Gastroesophageal sphincter (tissue), 4 donors: ENCODE measurements around the gene PARD3. TPM values are rescaled to one million over a fixed set of nuclear protein-coding genes. Genes with fewer than 3 reads are reported as not detected.

Experiments used
- ATAC-seq: fragments of 150-250 bp; one replicate; pipeline ENCODE4 v1.9.1; 2016; ENCODE audit warnings: mild to moderate bottlenecking, moderate library complexity
- H3K27ac ChIP-seq, 4 donors: fragments of 200-600 bp; sonication (generic) in 3 of 4; 1 replicate in 3 of 4; 2 replicates in 1 of 4; pipeline ENCODE4 v1.5.1; 2016 to 2019
- H3K27me3 ChIP-seq: fragments of 200-600 bp; sonication (generic); one replicate; pipeline ENCODE4 v1.5.1; 2019
- H3K36me3 ChIP-seq, 2 donors: fragments of 200-600 bp; sonication (generic); one replicate each; pipeline ENCODE4 v1.5.1; 2019; ENCODE audit warnings: control low read depth in 1 of 2
- H3K4me1 ChIP-seq, 3 donors: fragments of 200-600 bp; sonication (generic); 1 replicate in 2 of 3; 2 replicates in 1 of 3; pipeline ENCODE4 v1.5.1; 2016 to 2019; ENCODE audit warnings: control low read depth in 2 of 3
- H3K4me3 ChIP-seq, 2 donors: fragments of 200-600 bp; sonication (generic); one replicate each; pipeline ENCODE4 v1.5.1; 2019; ENCODE audit warnings: mild to moderate bottlenecking in 1 of 2, moderate library complexity in 1 of 2
- H3K9me3 ChIP-seq, 3 donors: fragments of 200-600 bp; sonication (generic); one replicate each; pipeline ENCODE4 v1.5.1; 2017 to 2019; ENCODE audit warnings: control low read depth in 2 of 3
- CTCF ChIP-seq, 4 experiments: fragments of 200-600 bp in 2 of 4; fragments of 450-650 bp in 2 of 4; sonication (generic) in 1 of 4; IDR thresholded peaks; one replicate each; pipeline ENCODE4 v1.5.1; 2017 to 2019; ENCODE audit warnings: antibody characterized with exemption in 4 of 4, mild to moderate bottlenecking in 2 of 4, moderate library complexity in 2 of 4
- EP300 ChIP-seq: sonication (generic); formaldehyde crosslinking; IDR thresholded peaks from one replicate; pipeline ENCODE4 v1.6.1; 2017; ENCODE audit warnings: antibody characterized with exemption, mild to moderate bottlenecking
- POLR2A ChIP-seq, 2 donors: fragments of 450-650 bp; IDR thresholded peaks; one replicate each; pipeline ENCODE4 v1.6.1; 2017; ENCODE audit warnings: antibody characterized with exemption in 2 of 2, mild to moderate bottlenecking in 2 of 2, moderate library complexity in 1 of 2
- POLR2AphosphoS5 ChIP-seq: sonication (generic); formaldehyde crosslinking; IDR thresholded peaks from one replicate; pipeline ENCODE4 v1.6.1; 2017; ENCODE audit warnings: antibody characterized with exemption
- WGBS, 2 donors: methylation state at CpG; one replicate each; pipeline ENCODE4 v1.1.5; 2018; ENCODE audit warnings: low coverage in 1 of 2; 5-methylcytosine and 5-hydroxymethylcytosine counted together
- total RNA-seq, 4 donors: library from RNA; depleted of rRNA; stranded (reverse); fragments of >200 nt; gene quantifications; one replicate each; pipeline ENCODE4 v1.1.0, GENCODE V29; 2016

Gene PARD3
- total RNA-seq, 4 donors from 2014 or later: 101 to 127 (median 115) TPM

GRCh38 chr10:34153663-34154382 lies 661.3 kb downstream of the PARD3 start:
- TF ChIP-seq CTCF (IDR thresholded peaks at IDR 0.05): no peak
- no peak for TF ChIP-seq POLR2A (IDR thresholded peaks at IDR 0.05)
- TF ChIP-seq EP300: no peak
- TF ChIP-seq POLR2AphosphoS5: no peak
- Histone ChIP-seq H3K36me3 (no peaks in the 10 kb centered on the region), H3K9me3 (no peaks in the 10 kb centered on the region), H3K27me3 (no peaks in the 10 kb centered on the region), H3K4me1 (peaks cover 0 to 7% (median 0%) of the 10 kb centered on the region in 3 donors), H3K27ac (no peak overlapping the region), H3K4me3 (no peak overlapping the region)
- ATAC-seq: no peak
- 92 to 94% methylated on average over 4 of the region's 4 CpGs for WGBS, 2 donors

- H3K4me1 ChIP-seq: peaks cover 0 to 6% (median 0%) of the 10 kb centered on the region in 3 donors
- no peak overlapping the region for H3K27ac ChIP-seq
- H3K4me3 ChIP-seq: no peak overlapping the region
- no peaks in the 10 kb centered on the region for H3K27me3 ChIP-seq
- ATAC-seq: no peak
- H3K9me3 ChIP-seq: no peaks in the 10 kb centered on the region
- TF ChIP-seq CTCF (IDR thresholded peaks at IDR 0.05): no peak
- TF ChIP-seq POLR2A (IDR thresholded peaks at IDR 0.05): no peak
- TF ChIP-seq EP300: no peak
- TF ChIP-seq POLR2AphosphoS5: no peak
- WGBS, 2 donors: 56 to 75% methylated on average over 1 of the region's 1 CpG
- no peaks in the 10 kb centered on the region for H3K36me3 ChIP-seq
Observed at GRCh38 chr10:34152434-34152833, 662.7 kb downstream of the PARD3 start.

- H3K4me3 ChIP-seq: no peak overlapping the region
- no peaks in the 10 kb centered on the region for H3K27me3 ChIP-seq
- H3K36me3 ChIP-seq: no peaks in the 10 kb centered on the region
- no peak overlapping the region for H3K27ac ChIP-seq
- no peaks in the 10 kb centered on the region for H3K9me3 ChIP-seq
- peaks cover 0 to 1% (median 0%) of the 10 kb centered on the region in 3 donors for H3K4me1 ChIP-seq
- TF ChIP-seq POLR2AphosphoS5 (no peak), CTCF (IDR thresholded peaks at IDR 0.05) (no peak), EP300 (no peak), POLR2A (IDR thresholded peaks at IDR 0.05) (no peak)
- WGBS, 2 donors: 55 to 90% methylated on average over 1 of the region's 1 CpG
- ATAC-seq: no peak
Observed at GRCh38 chr10:34151931-34152330, 663.2 kb downstream of the PARD3 start.

GRCh38 chr10:34151481-34151880 lies 663.6 kb downstream of the PARD3 start:
- H3K27me3 ChIP-seq: no peaks in the 10 kb centered on the region

More at GRCh38 chr10:34151481-34151880, 663.6 kb downstream of the PARD3 start:
- WGBS, 2 donors: 93 to 94% methylated on average over 3 of the region's 3 CpGs
- TF ChIP-seq EP300 (no peak), POLR2A (IDR thresholded peaks at IDR 0.05) (no peak), CTCF (IDR thresholded peaks at IDR 0.05) (no peak), POLR2AphosphoS5 (no peak)
- no peaks in the 10 kb centered on the region for H3K36me3 ChIP-seq
- no peak overlapping the region for H3K4me3 ChIP-seq
- H3K4me1 ChIP-seq: no peaks in the 10 kb centered on the region
- no peak overlapping the region for H3K27ac ChIP-seq
- ATAC-seq: no peak
- no peaks in the 10 kb centered on the region for H3K9me3 ChIP-seq
